SK-N-MC (cell line): Measurements from ENCODE around the gene AFF2.

ENCODE experiments used
- EZH2 ChIP-seq: fragments of 200-600 bp; sonication (generic); IDR thresholded peaks from one replicate; pipeline ENCODE4 v1.6.1; 2017; ENCODE audit warnings: antibody characterized with exemption
- POLR2AphosphoS5 ChIP-seq: IDR thresholded peaks from 2 replicates; pipeline ENCODE4 v1.6.1; 2012; ENCODE audit warnings: mild to moderate bottlenecking, low read depth, low read length, borderline replicate concordance

DNA sequence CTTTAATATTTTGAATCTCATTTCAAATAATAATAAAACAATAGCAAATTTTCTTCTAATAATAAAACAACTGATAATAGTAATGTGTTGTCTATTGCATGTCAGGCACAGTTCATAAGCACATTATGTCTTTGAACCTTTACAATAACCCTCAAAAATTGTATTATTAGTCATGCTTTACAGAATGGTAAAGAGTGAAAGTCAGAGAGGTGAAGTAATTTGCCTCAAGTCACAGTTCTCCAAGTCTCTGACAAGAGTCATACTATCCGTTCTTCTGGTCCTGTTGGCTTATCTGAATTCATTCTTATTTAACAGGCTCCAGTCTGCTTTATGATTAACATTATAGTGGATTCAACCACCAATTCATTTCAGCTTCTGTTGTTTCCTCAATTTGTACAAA lies 313.0 kb downstream of the AFF2 start:
- no peak for TF ChIP-seq POLR2AphosphoS5
- no peak for TF ChIP-seq EZH2
